Sigmoid colon (tissue), 7 donors: ENCODE data around the gene ABCC8. TPM values are rescaled to one million over a fixed set of nuclear protein-coding genes. Genes with fewer than 3 reads are reported as not detected.

Experiments used
- DNase-seq: peaks from one replicate; pipeline ENCODE4 v3.0.0-alpha.2; 2019
- H3K27ac ChIP-seq, 4 donors: fragments of 200-600 bp; sonication (generic); one replicate each; pipeline ENCODE4 v1.5.1; 2016 to 2019; ENCODE audit warnings: mild to moderate bottlenecking in 1 of 4
- H3K27me3 ChIP-seq, 3 donors: fragments of 200-600 bp; sonication (generic); one replicate each; pipeline ENCODE4 v1.5.1; 2019; ENCODE audit warnings: mild to moderate bottlenecking in 1 of 3
- H3K36me3 ChIP-seq, 4 donors: fragments of 200-600 bp; sonication (generic); one replicate each; pipeline ENCODE4 v1.5.1; 2016 to 2019
- H3K4me1 ChIP-seq, 4 donors: fragments of 200-600 bp; sonication (generic); one replicate each; pipeline ENCODE4 v1.5.1; 2017 to 2019
- H3K4me3 ChIP-seq, 4 donors: fragments of 200-600 bp; sonication (generic); one replicate each; pipeline ENCODE4 v1.5.1; 2017 to 2019; ENCODE audit warnings: mild to moderate bottlenecking in 2 of 4, moderate library complexity in 1 of 4
- H3K9me3 ChIP-seq, 4 donors: fragments of 200-600 bp in 3 of 4; sonication (generic) in 3 of 4; one replicate each; pipeline versions ENCODE4 v1.5.1 to v1.6.1; 2013 to 2019
- CTCF ChIP-seq, 4 experiments: fragments of 450-650 bp in 3 of 4; fragments of 200-600 bp in 1 of 4; IDR thresholded peaks; one replicate each; pipeline ENCODE4 v1.5.1; 2016 to 2019; ENCODE audit warnings: antibody characterized with exemption in 4 of 4, mild to moderate bottlenecking in 3 of 4, moderate library complexity in 2 of 4
- EP300 ChIP-seq, 4 donors: sonication (generic); formaldehyde crosslinking; IDR thresholded peaks; one replicate each; pipeline ENCODE4 v1.6.1; 2017; ENCODE audit warnings: antibody characterized with exemption in 4 of 4
- POLR2A ChIP-seq, 2 donors: fragments of 450-650 bp; IDR thresholded peaks; one replicate each; pipeline ENCODE4 v1.6.1; 2016; ENCODE audit warnings: antibody characterized with exemption in 2 of 2, mild to moderate bottlenecking in 2 of 2, moderate library complexity in 2 of 2
- POLR2AphosphoS5 ChIP-seq, 4 donors: sonication (generic); formaldehyde crosslinking; IDR thresholded peaks; one replicate each; pipeline ENCODE4 v1.6.1; 2017; ENCODE audit warnings: antibody characterized with exemption in 4 of 4
- WGBS, 2 donors: extraction: QIAGEN DNeasy Blood & Tissue Kit; methylation state at CpG; one replicate each; pipeline ENCODE4 v1.1.7; 2013; 5-methylcytosine and 5-hydroxymethylcytosine counted together
- intact Hi-C: fragments of 100-400 bp; cut with DNase I; formaldehyde crosslinking; loops from one replicate; pipeline ENCODE4 v1.15.1; 2023
- polyA plus RNA-seq, 3 donors: library from polyadenylated mRNA; stranded (reverse); fragments of 200-250 nt; gene quantifications; one replicate each; pipeline ENCODE4 v1.2.3, GENCODE V29; 2013
- total RNA-seq, 4 donors: library from RNA; depleted of rRNA; stranded (reverse); fragments of >200 nt; gene quantifications; one replicate each; pipeline ENCODE4 v1.1.0, GENCODE V29; 2016
- donor health status: healthy with polysubstance abuse.
- donor health status: Bipolar disorder and iron deficiency.
- donor health status: healthy.

ABCC8 gene
- total and polyA plus RNA-seq, 7 donors = 0.23 to 9.7 (median 2.6) TPM

GRCh38 chr11:17516551-17517150, 40.0 kb upstream of the ABCC8 start:
- WGBS, 2 donors = 92% methylated on average over 7 of the region's 7 CpGs
- H3K9me3 ChIP-seq = no peaks in the 10 kb centered on the region
- H3K4me1 ChIP-seq = peaks cover 0 to 17% (median 11%) of the 10 kb centered on the region in 4 donors
- H3K27me3 ChIP-seq = no peaks in the 10 kb centered on the region
- no peak overlapping the region for H3K4me3 ChIP-seq
- DNase-seq = no peak
- no peak overlapping the region for H3K27ac ChIP-seq
- no peaks in the 10 kb centered on the region for H3K36me3 ChIP-seq
- intact Hi-C loops = no loop called here
- TF ChIP-seq POLR2AphosphoS5 (IDR thresholded peaks at IDR 0.05) (no peak), EP300 (IDR thresholded peaks at IDR 0.05) (no peak)

- Histone ChIP-seq H3K27me3 (no peaks in the 10 kb centered on the region), H3K27ac (no peak overlapping the region), H3K4me3 (no peak overlapping the region), H3K4me1 (peaks cover 0 to 17% (median 11%) of the 10 kb centered on the region in 4 donors), H3K9me3 (no peaks in the 10 kb centered on the region), H3K36me3 (no peaks in the 10 kb centered on the region)
- TF ChIP-seq POLR2AphosphoS5 (IDR thresholded peaks at IDR 0.05) (no peak), CTCF (IDR thresholded peaks at IDR 0.05) (no peak), EP300 (IDR thresholded peaks at IDR 0.05) (no peak), POLR2A (IDR thresholded peaks at IDR 0.05) (no peak)
- intact Hi-C loops = no loop called here
- WGBS, 2 donors = 78 to 84% methylated on average over 5 of the region's 5 CpGs
- DNase-seq = no peak
These were observed 39.0 kb upstream of the ABCC8 start for GRCh38 chr11:17515443-17516176.

- TF ChIP-seq EP300 (IDR thresholded peaks at IDR 0.05) (no peak), CTCF (IDR thresholded peaks at IDR 0.05) (no peak), POLR2A (IDR thresholded peaks at IDR 0.05) (no peak)
- WGBS, 2 donors = 88 to 92% methylated on average over 4 of the region's 4 CpGs
- Histone ChIP-seq H3K27me3 (no peaks in the 10 kb centered on the region), H3K9me3 (no peaks in the 10 kb centered on the region), H3K36me3 (no peaks in the 10 kb centered on the region), H3K4me3 (no peak overlapping the region), H3K27ac (no peak overlapping the region), H3K4me1 (peaks cover 0 to 17% (median 11%) of the 10 kb centered on the region in 4 donors)
- intact Hi-C loops = no loop called here
- no peak for DNase-seq
These were observed 37.8 kb upstream of the ABCC8 start for GRCh38 chr11:17514476-17514875.

- no peaks in the 10 kb centered on the region for H3K36me3 ChIP-seq
- H3K4me3 ChIP-seq = no peak overlapping the region
- no peak for TF ChIP-seq POLR2AphosphoS5 (IDR thresholded peaks at IDR 0.05)
- no peak for TF ChIP-seq POLR2A (IDR thresholded peaks at IDR 0.05)
- TF ChIP-seq CTCF (IDR thresholded peaks at IDR 0.05) = no peak
- no peak for TF ChIP-seq EP300 (IDR thresholded peaks at IDR 0.05)
- intact Hi-C loops = no loop called here
- no peak overlapping the region for H3K27ac ChIP-seq
- 79 to 87% methylated on average over 1 of the region's 1 CpG for WGBS, 2 donors
- no peak for DNase-seq
- H3K9me3 ChIP-seq = no peaks in the 10 kb centered on the region
- H3K4me1 ChIP-seq = peaks cover 0 to 20% (median 12%) of the 10 kb centered on the region in 4 donors
- no peaks in the 10 kb centered on the region for H3K27me3 ChIP-seq
These were observed 37.2 kb upstream of the ABCC8 start for GRCh38 chr11:17513853-17514252.

- intact Hi-C loops = no loop called here
- Histone ChIP-seq H3K27ac (no peak overlapping the region), H3K36me3 (no peaks in the 10 kb centered on the region), H3K27me3 (no peaks in the 10 kb centered on the region), H3K4me1 (peaks cover 0 to 30% (median 22%) of the 10 kb centered on the region in 4 donors), H3K4me3 (no peak overlapping the region), H3K9me3 (no peaks in the 10 kb centered on the region)
- 34 to 69% methylated on average over 2 of the region's 2 CpGs for WGBS, 2 donors
- no peak for TF ChIP-seq CTCF (IDR thresholded peaks at IDR 0.05)
- TF ChIP-seq POLR2A (IDR thresholded peaks at IDR 0.05) = no peak
- TF ChIP-seq EP300 (IDR thresholded peaks at IDR 0.05) = no peak
- no peak for TF ChIP-seq POLR2AphosphoS5 (IDR thresholded peaks at IDR 0.05)
- DNase-seq = no peak
These were observed 35.5 kb upstream of the ABCC8 start for GRCh38 chr11:17512101-17512500.
